GM23248 (cell line): Measurements from ENCODE around the gene ADAMTSL5. TPM values are rescaled to one million over a fixed set of nuclear protein-coding genes. Genes with fewer than 3 reads are reported as not detected.

Source experiments
- DNase-seq: peaks from one replicate; pipeline ENCODE4 v3.0.0-alpha.2; 2015
- H2AFZ ChIP-seq: fragments of 200-600 bp; sonication (generic); 2 replicates; pipeline ENCODE4 v1.6.1; 2016; ENCODE audit warnings: antibody characterized with exemption
- H3F3A ChIP-seq: fragments of 200-600 bp; sonication (generic); 2 replicates; pipeline ENCODE4 v1.6.1; 2016; ENCODE audit warnings: mild to moderate bottlenecking, antibody characterized with exemption, mixed run types; ENCODE audit not compliant: insufficient read depth
- H3K27ac ChIP-seq: fragments of 200-600 bp; sonication (generic); 2 replicates; pipeline ENCODE4 v1.5.1; 2016; ENCODE audit warnings: mild to moderate bottlenecking
- H3K27me3 ChIP-seq: fragments of 200-600 bp; sonication (generic); replicated peaks from 2 replicates; pipeline ENCODE4 v1.6.1; 2016; ENCODE audit warnings: mild to moderate bottlenecking; ENCODE audit not compliant: insufficient read depth
- H3K36me3 ChIP-seq: fragments of 200-600 bp; sonication (generic); 2 replicates; pipeline ENCODE4 v1.6.1; 2016; ENCODE audit warnings: low read depth, mild to moderate bottlenecking
- H3K4me1 ChIP-seq: fragments of 200-600 bp; sonication (generic); 2 replicates; pipeline ENCODE4 v1.6.1; 2016; ENCODE audit warnings: mild to moderate bottlenecking; ENCODE audit not compliant: insufficient read depth
- H3K4me2 ChIP-seq: fragments of 200-600 bp; sonication (generic); one replicate; pipeline ENCODE4 v1.6.1; 2016; ENCODE audit warnings: mild to moderate bottlenecking; ENCODE audit not compliant: unreplicated experiment
- H3K4me3 ChIP-seq: fragments of 200-600 bp; sonication (generic); 2 replicates; pipeline ENCODE4 v1.5.1; 2016; ENCODE audit warnings: mild to moderate bottlenecking
- H3K79me2 ChIP-seq: fragments of 200-600 bp; sonication (generic); 2 replicates; pipeline ENCODE4 v1.6.1; 2016; ENCODE audit warnings: mild to moderate bottlenecking; ENCODE audit not compliant: insufficient read depth
- H3K9ac ChIP-seq: fragments of 200-600 bp; sonication (generic); 2 replicates; pipeline ENCODE4 v1.6.1; 2016; ENCODE audit warnings: mild to moderate bottlenecking
- H3K9me2 ChIP-seq: fragments of 200-600 bp; sonication (generic); 2 replicates; pipeline ENCODE4 v1.6.1; 2016; ENCODE audit warnings: mixed run types, mild to moderate bottlenecking, moderate library complexity; ENCODE audit not compliant: insufficient read depth
- H3K9me3 ChIP-seq: fragments of 200-600 bp; sonication (generic); one replicate; pipeline ENCODE4 v1.6.1; 2017; ENCODE audit warnings: low read depth
- H4K20me1 ChIP-seq: fragments of 200-600 bp; sonication (generic); 2 replicates; pipeline ENCODE4 v1.6.0; 2016; ENCODE audit not compliant: insufficient read depth
- EZH2 ChIP-seq: fragments of 200-600 bp; sonication (generic); IDR thresholded peaks from 2 replicates; pipeline ENCODE4 v1.6.1; 2018; ENCODE audit warnings: antibody characterized with exemption, mild to moderate bottlenecking; ENCODE audit not compliant: insufficient read depth, poor library complexity, severe bottlenecking
- EZH2phosphoT487 ChIP-seq: fragments of 200-600 bp; sonication (generic); IDR thresholded peaks from 2 replicates; pipeline ENCODE4 v1.6.1; 2018; ENCODE audit warnings: antibody characterized with exemption, moderate library complexity, mild to moderate bottlenecking, low read depth; ENCODE audit not compliant: insufficient read depth
- WGBS, 2 experiments: methylation state at CpG; one replicate each; pipeline ENCODE4 v1.1.6; 2015 to 2017; ENCODE audit warnings: low lambda C conversion rate in 2 of 2, low coverage in 1 of 2; ENCODE audit errors: missing lambda C conversion rate in 2 of 2; 5-methylcytosine and 5-hydroxymethylcytosine counted together
- in situ Hi-C: fragments of 300-500 bp; cut with MboI; formaldehyde crosslinking; loops from 2 replicates; pipeline ENCODE4 v1.15.0; 2020
- polyA plus RNA-seq: library from polyadenylated mRNA; unstranded; fragments of >200 nt; fragmentation: Nextera tagmentation; extraction: Ambion mirVana; gene quantifications from 2 replicates; pipeline ENCODE4 v1.2.1, GENCODE V29; 2016
- total RNA-seq: library from RNA; depleted of rRNA; stranded (reverse); fragments of >200 nt; shearing (Covaris generic); gene quantifications from 2 replicates; pipeline ENCODE4 v1.2.3, GENCODE V29; 2014

Gene ADAMTSL5
- total and polyA plus RNA-seq, 2 experiments from 2014 or later = 19.3 to 31.7 TPM

DNA sequence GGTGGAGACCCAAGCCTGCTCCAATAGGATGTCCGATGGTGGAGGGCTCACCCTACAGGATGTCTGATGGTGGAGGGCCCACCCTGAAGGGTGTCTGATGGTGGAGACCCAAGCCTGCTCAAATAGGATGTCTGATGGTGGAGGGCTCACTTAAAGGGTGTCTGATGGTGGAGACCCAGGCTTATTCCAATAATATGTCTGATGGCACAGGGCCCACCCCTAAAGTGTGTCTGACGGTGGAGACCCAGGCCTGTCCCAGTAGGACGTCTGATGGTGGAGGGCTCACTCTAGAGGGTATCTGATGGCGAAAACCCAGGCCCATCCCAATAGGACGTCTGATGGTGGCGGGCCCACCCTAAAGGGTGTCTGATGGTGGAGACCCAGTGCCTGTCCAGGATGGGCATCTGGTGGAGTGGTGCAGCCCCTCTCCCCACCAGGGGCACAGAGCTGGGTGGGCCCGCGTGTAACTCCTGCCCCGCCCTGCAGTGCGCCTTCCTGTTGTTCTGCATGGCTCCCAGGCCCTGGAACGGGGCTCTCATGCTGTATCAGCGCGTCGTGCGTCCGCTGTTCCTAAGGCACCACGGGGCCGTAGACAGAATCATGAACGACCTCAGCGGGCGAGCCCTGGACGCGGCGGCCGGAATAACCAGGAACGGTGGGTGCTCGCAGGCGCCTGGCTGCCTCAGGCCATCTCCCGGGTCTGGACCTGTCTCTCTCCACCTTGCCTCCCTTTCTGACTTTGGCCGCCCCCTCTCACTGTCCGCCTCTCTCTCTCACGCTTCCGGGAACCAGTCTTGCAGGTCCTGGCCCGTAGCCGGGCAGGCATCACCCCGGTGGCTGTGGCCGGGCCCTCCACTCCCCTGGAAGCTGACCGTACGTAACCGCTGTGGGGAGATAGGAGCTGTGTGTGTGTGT, 16.8 kb downstream of the ADAMTSL5 start:
- Histone ChIP-seq H3K9me3 (no peaks in the 10 kb centered on the region), H3K4me3 (no peak overlapping the region), H2AFZ (no peak overlapping the region), H4K20me1 (no peaks in the 10 kb centered on the region), H3K9ac (no peak overlapping the region), H3K79me2 (no peaks in the 10 kb centered on the region), H3F3A (no peaks in the 10 kb centered on the region), H3K4me1 (no peaks in the 10 kb centered on the region), H3K27ac (no peak overlapping the region), H3K4me2 (no peak overlapping the region), H3K9me2 (no peaks in the 10 kb centered on the region), H3K36me3 (no peaks in the 10 kb centered on the region), H3K27me3 (no peaks in the 10 kb centered on the region)
- TF ChIP-seq EZH2 (no peak), EZH2phosphoT487 (no peak)
- DNase-seq = no peak
- 58 to 70% methylated on average over 16 to 39 of the region's 40 CpGs for WGBS, 2 experiments
- in situ Hi-C loops = no loop called here

DNA sequence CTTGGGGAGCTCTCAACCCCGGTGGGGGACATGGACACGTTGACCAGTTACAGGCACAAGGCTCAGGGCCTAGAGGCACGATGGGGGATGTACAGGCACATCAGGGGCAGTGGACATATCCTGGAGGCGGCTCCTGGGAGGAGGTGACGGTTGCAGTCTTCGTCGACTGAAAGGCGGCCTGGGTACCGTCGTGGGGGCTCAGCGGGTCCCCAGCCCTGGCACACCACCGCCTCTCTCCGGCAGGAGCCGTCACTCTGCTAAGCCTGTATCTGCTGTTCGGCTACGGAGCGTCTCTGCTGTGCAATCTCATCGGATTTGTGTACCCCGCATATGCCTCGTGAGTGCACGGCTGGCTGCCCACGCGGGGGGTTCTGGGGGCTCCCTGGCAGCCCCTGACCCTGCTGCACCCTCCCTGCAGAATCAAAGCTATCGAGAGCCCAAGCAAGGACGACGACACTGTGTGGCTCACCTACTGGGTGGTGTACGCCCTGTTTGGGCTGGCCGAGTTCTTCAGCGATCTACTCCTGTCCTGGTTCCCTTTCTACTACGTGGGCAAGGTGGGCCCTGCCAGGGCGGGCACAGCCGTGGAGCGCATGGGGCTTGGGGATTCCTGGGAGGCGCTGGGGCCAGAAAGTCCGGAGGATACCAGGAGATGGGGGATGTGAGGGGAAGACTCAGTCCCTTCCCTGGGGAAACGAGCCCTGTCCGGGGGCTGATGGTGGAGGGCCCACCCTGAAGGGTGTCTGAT, 17.6 kb downstream of the ADAMTSL5 start:
- WGBS, 2 experiments = 64 to 66% methylated on average over 37 of the region's 37 CpGs
- Histone ChIP-seq H3F3A (no peaks in the 10 kb centered on the region), H3K4me1 (no peaks in the 10 kb centered on the region), H3K4me2 (no peak overlapping the region), H3K36me3 (no peaks in the 10 kb centered on the region), H3K9me3 (no peaks in the 10 kb centered on the region), H3K79me2 (no peaks in the 10 kb centered on the region), H3K27me3 (no peaks in the 10 kb centered on the region), H3K4me3 (no peak overlapping the region), H3K9ac (no peak overlapping the region), H3K27ac (no peak overlapping the region), H4K20me1 (no peaks in the 10 kb centered on the region), H3K9me2 (no peaks in the 10 kb centered on the region), H2AFZ (no peak overlapping the region)
- TF ChIP-seq EZH2phosphoT487 (no peak), EZH2 (no peak)
- no peak for DNase-seq
- in situ Hi-C loops = no loop called here

GRCh38 chr19:1494115-1494815, 18.6 kb downstream of the ADAMTSL5 start:
- TF ChIP-seq EZH2phosphoT487 = no peak
- no peak for TF ChIP-seq EZH2
- H3K4me3 ChIP-seq = no peak overlapping the region
- H3K9me3 ChIP-seq = no peaks in the 10 kb centered on the region
- H3K36me3 ChIP-seq = no peaks in the 10 kb centered on the region
- no peaks in the 10 kb centered on the region for H3K9me2 ChIP-seq
- H3K27ac ChIP-seq = no peak overlapping the region
- no peaks in the 10 kb centered on the region for H3K79me2 ChIP-seq
- H3K9ac ChIP-seq = no peak overlapping the region
- in situ Hi-C loops = no loop called here
- H4K20me1 ChIP-seq = no peaks in the 10 kb centered on the region
- no peaks in the 10 kb centered on the region for H3K27me3 ChIP-seq
- H2AFZ ChIP-seq = no peak overlapping the region
- H3K4me2 ChIP-seq = no peak overlapping the region
- DNase-seq = no peak
- no peaks in the 10 kb centered on the region for H3K4me1 ChIP-seq
- no peaks in the 10 kb centered on the region for H3F3A ChIP-seq
- 38 to 42% methylated on average over 14 to 15 of the region's 15 CpGs for WGBS, 2 experiments

DNA sequence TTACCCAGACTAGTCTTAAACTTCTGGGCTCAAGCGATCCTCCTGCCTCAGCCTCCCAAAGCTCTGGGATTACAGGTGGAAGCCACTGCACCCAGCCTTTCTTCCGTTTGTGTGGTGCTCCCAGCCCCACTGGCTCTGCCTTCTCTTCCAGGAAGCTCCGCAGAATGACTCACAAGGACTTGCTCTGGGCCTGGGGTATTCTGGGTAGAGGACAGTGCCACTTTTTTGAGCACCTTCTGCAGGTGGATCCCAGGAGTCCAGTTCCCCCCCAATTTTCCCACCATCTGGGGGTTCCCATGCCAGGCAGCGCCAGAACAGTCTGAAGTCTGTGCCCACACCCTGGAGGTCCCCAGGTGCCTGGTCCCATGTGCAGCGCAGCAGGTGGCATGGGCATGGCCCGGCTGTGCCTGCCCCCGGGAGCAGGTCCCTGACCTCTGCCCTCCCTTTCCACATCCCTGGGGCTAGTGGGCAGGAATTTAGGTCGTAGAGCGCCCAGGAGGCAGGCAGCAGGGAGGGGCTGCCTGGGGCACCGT, 20.3 kb downstream of the ADAMTSL5 start:
- Histone ChIP-seq H4K20me1 (no peaks in the 10 kb centered on the region), H3K4me2 (no peak overlapping the region), H3K27me3 (no peaks in the 10 kb centered on the region), H3K9me3 (no peaks in the 10 kb centered on the region), H3K9ac (no peak overlapping the region), H3K27ac (no peak overlapping the region), H3K4me3 (no peak overlapping the region), H3K4me1 (no peaks in the 10 kb centered on the region), H3K36me3 (no peaks in the 10 kb centered on the region), H3K79me2 (no peaks in the 10 kb centered on the region), H3F3A (no peaks in the 10 kb centered on the region), H3K9me2 (no peaks in the 10 kb centered on the region), H2AFZ (no peak overlapping the region)
- WGBS, 2 experiments = 35 to 44% methylated on average over 9 to 10 of the region's 10 CpGs
- DNase-seq = peak; percentile 60
- no peak for TF ChIP-seq EZH2
- TF ChIP-seq EZH2phosphoT487 = no peak
- in situ Hi-C loops = no loop called here
